Measurements from ENCODE around the gene ZG16.
"Not testable (repeated sequence)": the region's sequence is repeated elsewhere in the genome, so short reads cannot be mapped to it uniquely, and the experiment has no call there.

The ZG16 gene

DNA sequence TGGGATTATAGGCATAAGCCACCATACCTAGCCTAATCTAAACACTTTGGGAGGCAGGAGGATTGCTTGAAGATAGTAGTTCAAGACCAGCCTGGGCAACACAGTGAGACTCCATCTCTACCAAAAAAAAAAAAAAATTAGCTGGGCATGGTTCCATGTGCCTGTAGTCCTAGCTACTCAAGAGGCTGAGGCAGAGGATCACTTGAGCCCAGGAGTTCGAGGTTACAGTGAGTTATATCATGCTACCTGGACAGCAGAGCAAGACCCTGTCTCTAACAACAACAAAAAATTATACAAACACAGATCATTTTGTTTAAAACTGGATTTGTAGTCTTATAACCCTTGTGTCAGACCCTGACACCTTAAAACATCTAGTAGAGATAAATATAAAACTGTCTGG is 24.5 kb upstream of the ZG16 start:
- no peak for DNase-seq

DNA sequence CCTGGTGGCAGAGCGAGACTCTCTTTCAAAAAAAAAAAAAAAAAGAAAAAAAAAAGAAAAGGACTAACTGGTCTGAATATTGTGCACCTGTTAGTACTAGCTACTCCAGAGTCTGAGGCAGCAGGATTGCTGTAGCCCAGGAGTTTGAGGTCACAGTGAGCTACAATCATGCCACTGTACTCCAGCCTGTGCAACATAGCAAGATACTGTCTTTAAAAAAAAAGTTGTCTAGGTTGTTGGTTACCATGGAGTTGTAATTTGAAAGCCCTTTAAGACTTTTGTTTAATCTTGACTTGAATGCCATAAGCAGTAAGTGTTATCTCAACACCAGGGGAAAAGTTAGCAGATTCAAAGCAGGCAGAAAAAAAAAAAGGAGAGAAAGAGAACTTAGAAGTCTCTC is 21.4 kb upstream of the ZG16 start:
- peak; percentile 25 for DNase-seq

DNA sequence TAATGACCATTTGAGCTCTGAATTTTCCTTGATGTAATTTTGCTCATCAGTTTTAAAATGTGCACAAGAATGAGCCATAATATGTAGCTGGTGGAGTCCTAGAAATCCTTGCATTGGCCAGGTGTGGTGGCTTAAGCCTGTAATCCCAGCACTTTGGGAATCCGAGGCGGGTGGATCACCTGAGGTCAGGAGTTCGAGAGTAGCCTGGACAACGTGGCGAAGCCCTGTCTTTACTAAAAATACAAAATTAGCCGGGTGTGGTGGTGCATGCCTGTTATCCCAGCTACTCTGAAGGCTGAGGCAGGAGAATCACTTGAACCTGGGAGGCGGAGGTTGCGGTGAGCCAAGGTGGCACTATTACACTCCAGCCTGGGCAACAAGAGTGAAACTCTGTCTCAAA is 21.0 kb upstream of the ZG16 start:
- DNase-seq: not testable (repeated sequence)

DNA sequence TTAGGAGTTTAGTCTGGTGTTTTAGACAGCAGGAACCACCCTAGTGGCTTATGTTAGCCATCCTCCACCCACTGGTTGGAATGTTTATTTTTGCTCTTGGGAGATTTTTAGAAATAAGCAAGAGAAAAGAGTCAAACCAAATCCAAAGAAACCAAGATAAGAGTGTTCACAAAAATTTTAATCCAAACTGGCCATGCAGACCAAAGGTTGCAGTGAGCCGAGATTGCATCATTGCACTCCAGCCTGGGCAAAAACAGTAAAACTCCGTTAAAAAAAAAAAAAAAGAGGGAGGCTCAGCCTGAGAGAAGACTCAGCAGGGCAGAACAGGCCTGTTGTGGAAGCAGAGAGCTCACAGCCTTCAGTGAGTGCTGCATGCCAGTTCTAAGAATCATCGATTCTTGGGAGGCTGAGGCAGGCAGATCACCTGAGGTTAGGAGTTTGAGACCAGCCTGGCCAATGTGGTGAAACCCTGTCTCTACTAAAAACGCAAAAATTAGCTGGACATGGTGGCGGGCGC is 20.0 kb upstream of the ZG16 start:
- DNase-seq: no peak

DNA sequence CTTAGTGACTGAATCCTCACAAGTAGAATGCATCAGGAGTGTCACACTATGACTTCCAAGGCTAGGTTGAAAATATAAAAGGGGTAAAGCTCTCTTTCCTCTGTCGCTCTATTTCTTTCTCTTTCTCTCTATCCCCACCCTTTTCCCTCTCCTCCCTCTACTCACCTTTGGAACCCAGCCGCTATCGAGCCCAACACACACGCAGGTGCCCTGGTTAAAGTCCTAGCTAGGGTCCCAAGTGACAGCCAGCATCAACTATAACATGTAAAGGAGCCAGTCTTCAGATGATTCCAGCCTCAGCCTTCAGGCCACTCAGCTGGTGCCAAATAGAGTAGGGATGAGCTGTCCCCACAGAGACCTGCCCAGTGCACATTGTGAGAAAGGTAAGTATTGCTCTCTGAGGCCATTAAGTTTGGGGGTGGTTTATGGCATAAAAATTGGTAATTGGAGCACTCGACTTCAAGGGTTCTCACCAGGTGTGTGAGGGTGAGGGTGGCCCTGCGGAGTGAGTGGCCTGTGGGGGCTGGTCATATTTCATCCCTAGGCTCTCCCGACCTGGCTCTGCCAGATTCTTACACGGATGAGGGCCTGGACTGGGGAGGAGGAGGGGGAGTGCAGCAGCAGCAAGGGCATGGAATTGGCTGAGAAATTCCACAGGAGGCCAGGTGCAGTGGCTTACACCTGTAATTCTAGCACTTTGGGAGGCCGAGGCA is 17.3 kb upstream of the ZG16 start:
- no peak for DNase-seq

DNA sequence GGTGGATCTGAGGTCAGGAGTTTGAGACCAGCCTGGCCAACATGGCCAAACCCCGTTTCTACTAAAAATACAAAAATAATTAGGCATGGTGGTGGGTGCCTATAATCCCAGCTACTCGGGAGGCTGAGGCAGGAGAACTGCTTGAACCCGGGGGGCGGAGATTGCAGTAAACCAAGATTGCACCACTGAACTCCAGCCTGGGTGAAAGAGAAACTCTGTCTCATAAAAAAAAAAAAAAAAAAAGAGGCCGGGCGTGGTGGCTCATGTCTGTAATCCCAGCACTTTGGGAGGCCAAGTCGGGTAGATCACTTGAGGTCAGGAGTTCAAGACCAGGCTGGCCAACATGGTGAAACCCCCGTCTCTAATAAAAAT is 16.8 kb upstream of the ZG16 start:
- DNase-seq: not testable (repeated sequence)

DNA sequence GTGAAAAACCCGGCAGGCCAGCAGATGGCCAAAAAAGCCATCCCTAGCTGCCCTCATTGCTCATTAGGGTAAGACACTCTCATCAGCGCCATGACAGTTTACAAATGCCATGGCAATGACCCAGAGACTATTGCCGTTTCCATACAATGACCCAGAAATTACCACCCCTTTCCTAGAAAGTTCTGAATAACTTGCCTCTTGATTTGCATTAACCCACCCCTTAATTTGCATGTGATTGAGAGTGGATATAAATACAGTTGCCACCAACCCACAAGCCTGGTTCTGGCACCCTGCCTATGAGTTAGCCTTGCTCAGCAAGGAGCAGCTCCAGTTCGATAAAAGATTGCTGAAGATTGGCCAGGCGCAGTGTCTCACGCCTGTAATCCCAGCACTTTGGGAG is 16.2 kb upstream of the ZG16 start:
- peak; percentile 39 for DNase-seq

DNA sequence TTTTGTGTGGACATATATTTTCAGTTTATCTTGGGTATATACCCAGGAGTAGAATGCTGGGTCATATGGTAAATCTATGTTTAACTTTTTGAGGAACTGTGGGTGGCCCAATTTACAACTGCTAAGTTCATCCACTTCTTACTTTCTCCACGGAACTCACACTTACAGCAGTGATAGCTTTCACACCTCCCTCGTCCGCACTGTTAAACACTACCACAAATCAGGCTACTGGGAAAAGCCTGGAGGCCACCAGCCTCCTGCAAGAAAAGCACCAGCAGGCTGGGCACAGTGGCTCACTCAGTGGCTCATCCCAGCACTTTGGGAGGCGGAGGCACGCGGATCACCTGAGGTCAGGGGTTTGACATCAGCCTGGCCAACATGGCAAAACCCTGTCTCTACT is 14.7 kb upstream of the ZG16 start:
- DNase-seq: no peak

DNA sequence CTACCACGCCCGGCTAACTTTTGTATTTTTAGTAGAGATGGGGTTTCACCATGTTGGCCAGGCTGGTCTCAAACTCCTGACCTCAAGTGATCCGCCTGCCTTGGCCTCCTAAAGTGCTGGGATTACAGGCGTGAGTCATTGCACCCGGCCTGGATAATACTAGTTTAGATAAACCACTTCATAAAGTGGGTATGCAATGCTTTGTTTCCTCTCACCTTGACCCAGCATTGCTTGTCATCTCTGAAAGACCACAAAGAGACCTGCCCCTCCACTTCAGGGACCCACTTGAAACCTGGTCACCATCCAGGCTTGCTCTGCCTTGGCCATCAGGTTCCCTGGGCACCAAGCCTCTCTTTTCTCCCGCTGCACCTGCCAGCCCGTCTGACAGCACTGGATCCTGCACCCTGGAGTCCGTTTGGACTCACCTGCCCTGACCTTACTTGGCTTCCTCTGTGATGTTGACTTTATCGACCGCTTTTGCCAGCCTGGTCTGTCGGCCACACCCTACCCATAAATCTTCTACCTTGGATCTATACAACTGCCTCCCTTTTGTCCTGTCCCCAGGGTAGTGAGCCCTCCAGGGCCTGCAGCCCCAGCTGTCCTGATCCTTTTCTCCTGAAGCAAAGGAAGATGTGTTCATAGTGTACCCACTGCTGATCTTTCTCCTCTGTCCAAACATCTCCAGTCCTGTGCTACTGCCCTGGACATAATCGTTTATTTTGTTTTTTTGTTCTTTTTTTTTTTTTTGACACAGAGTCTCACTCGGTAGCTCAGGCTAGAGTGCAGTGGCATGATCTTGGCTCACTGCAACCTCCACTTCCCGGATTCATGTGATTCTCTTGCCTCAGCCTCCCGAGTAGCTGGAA is 12.7 kb upstream of the ZG16 start:
- no peak for DNase-seq

DNA sequence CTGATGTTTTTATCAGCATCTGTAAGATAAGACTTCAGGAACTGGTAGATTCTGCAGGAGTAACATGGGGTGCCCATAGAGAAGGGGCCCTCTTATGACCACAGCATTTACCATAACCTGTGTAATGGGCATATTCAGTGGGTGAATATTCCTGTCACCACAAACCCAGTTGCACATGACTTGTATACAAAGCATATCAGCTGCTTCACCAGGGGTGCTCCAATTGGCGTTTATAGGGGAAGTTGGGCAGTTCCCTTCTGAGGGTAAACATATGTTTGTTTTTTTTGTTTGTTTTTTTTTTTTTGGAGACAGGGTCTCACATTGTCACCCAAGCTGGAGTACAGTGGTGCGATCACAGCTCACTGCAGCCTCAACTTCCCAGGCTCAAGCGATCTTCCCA is 11.5 kb upstream of the ZG16 start:
- no peak for DNase-seq

DNA sequence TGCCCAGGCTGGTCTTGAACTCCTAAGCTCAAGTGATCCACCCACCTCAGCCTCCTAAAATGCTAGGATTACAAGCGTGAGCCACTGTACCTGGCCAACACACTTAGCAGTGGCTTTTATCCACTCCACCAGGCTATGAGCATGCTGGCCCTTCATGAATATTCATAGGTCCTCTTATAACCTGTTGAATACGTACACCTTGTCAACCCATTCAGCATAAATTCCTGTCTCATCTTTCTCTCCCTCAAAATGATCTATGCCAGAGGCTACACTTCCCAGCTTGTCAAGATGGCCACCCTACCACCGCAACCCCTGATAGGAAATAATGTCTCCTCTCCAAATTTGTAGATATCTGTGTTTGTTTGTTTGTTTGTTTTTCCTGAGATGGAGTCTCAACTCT is 11.0 kb upstream of the ZG16 start:
- no peak for DNase-seq

DNA sequence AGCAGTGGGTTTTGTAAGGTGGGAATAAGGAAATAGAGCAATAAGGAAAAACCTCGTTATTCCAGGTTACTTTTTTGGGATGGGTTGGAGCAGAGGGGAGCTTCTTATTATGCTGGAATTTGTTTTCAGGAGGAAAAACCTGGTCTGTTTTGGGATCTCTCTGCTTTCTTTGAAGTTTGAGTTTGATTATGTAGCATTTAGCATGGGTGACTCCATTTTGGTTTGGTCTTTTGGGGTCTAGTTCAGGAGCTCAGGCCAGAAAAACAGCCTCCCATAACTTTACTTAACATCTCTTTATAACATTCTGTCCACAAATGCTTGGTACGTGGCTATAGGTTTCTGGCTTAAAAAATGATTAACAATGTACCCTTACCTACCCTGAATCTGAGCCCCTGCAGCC is 8.5 kb upstream of the ZG16 start:
- DNase-seq: no peak

DNA sequence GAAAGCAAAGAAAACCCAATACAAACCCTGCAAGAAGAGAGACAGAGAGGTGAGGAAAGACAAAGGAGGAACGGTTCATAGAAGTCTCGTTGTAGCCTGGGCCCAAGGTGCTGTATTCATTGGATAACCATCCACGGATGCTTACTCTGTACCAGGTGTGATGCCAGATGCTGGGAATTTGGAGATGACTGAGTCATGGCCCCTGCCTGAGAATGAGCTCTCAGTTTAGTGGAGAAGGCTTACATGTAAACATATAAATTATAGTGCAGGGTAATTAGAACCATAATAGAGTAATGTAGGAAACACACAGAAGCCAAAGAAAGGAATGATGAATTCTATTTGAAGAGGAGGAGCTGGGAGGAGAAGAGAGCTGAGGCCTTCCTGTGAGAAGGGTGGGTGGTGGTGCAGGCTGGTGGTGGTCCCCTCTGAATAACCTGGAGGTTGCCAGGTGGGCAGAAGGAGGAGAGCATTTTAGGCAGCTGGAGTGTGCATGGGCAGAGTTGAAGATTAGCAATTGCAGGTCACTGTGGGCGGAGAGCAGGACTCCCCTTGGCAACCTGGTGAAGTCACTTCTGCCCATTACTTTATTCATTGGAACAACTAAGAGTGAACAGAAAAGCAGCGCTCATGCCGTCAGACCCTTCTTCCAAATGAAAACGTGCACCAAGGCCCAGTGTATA is 7.7 kb upstream of the ZG16 start:
- no peak for DNase-seq

DNA sequence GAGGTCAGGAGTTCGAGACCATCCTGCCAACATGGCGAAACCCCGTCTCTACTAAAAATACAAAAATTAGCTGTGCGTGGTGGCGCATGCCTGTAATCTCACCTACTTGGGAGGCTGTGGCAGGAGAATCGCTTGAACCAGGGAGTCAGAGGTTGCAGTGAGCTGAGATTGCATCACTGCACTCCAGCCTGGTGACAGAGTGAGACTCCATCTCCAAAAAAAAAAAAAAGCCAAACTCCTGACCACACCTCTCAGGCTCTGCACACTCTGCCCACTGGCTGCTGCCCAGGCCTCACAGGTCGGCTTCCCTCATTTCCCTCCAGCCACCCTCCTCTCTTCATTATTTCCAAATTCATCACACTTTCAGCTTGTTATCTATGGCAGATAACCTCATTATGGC is 5.7 kb upstream of the ZG16 start:
- DNase-seq: not testable (repeated sequence)

DNA sequence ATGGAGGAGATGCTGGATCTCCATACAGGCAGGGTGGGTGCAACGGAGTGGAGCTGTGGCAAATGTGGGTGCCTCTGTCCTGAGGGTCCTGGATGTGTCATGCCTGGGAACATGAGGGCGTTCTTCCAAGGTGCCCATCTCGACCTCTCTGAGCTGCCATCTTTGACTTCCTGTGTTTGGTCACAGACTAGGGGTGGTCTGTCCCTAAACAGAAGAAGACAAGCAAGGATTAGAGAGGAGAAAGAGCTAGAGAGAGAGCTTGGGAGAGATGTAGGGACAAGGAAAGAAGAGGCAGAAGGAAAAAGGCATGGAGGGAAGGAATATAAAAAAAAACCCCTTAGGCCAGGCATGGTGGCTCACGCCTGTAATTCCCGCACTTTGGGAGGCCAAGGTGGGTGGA is 3.3 kb upstream of the ZG16 start:
- no peak for DNase-seq

DNA sequence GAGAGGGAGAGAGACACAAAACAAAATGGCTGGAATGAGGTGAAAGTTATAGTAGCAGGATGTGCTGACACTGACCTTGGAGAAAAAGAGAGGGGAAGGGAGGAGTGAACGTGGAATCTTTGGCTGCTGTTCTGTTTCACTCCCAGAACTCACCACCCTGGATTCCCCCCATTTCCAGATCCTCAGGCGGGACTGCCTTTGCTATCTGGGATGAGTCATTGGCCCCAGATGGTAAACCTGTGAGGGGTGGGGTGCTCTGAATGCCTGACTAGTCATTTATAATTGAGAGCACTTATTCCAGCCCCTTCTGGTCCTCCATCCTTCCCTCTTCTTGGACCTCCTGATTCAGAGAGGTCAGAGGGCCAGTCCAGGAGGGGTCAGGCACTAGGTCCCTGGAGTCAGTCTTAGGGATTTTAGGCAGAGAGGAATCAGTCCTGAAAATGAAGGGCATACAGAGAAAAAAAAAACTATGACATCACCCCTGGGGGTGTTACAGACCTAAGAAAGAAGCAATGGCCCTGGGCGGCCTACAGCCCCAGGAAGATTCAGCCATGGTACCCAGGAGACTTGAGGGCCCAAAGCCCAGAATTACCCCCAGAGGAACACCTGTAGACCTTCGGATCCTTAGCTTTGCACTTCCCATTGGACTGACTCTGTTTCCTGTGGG is 2.2 kb upstream of the ZG16 start:
- DNase-seq: no peak

DNA sequence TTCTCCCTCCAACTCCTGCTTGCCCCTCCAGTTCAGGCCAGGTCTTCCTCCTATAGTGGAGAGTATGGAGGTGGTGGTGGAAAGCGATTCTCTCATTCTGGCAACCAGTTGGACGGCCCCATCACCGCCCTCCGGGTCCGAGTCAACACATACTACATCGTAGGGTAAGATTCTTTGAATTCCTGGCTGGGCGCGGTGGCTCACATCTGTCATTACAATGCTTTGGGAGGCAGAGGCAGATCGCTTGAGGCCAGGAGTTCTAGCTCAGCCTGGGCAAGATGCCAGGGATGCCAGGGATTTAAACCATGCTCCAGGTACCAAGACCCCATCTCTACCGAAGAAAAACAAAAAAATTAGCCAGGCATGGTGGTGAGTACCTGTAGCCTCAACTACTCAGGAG is 1.4 kb downstream of the ZG16 start:
- DNase-seq: no peak

DNA sequence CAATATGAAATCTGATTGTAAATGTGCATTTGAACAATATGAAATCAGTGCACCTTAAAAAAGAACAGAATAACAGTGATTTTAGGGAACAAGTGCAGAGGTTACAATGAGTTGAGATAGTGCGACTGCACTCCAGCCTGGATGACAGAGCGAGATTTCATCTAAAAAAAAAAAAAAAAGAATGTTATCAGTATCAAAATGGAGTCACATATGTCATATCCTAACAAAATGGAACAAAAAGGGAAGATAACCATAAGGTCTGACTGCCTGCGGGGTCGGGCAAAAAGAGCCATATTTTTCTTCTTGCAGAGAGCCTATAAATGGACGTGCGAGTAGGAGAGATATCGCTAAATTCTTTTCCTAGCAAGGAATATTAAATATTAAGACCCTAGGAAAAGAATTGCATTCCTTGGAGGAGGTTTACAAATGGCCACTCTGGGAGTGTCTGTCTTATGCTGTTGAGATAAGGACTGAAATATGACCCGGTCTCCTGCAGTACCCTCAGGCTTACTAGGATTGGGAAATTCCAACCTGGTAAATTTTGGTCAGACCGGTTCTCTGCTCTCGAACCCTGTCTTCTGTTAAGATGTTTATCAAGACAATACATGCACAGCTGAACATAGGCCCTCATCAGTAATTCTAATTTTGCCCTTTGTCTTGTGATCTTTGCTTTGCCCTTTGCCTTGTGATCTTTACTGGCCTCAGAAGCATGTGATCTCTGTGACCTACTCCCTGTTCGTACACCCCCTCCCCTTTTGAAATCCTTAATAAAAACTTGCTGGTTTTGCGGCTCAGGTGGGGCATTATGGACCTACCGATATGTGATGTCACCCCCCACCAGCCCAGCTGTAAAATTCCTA is 5.3 kb downstream of the ZG16 start:
- not testable (repeated sequence) for DNase-seq

DNA sequence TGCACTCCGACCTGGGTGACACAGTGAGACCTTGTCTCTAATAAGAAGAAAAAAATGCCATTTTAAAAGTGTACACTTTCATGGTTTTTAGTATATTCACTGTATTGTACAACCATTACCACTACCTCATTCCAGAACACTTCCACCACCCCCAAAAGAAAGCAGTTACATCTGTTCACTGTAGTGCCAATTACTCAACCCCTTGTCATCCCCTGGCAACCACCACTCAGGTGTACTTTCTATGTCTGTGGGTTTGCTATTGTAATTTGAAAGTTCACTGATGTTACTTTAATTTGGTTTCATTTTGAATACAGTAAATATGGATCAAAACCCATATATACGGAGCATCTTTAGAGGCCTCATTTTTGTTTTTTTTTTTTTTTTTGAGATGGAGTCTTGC is 6.1 kb downstream of the ZG16 start:
- DNase-seq: no peak

DNA sequence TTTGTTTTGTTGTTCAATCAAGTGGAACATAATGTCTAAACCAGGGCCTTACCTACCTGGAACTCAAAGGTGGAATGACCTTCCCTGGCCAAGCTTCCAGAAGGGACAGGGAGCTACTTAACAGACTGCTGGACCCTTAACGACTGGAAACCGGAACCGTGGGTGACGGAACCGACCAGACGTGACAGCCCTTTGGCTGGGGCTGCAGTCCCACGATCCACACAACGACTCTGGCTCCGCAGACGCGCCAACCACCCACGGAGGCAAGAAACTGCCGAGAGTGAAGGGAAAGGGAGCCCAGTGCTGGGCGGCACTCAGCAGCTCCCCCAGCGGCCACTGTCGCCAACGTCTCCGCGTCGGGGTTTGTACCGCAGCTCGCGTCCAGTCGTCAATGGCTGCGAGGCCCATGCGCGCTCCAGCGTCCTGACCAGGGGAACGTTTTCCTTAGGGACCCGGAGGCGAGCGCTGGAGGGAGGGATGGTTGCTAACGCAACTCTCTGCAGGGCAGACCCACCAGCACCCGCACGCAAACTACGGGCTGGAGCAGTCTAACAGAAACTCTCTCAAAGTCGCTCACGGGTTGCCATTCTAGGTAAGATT is 6.9 kb downstream of the ZG16 start:
- DNase-seq: peak; percentile 80

DNA sequence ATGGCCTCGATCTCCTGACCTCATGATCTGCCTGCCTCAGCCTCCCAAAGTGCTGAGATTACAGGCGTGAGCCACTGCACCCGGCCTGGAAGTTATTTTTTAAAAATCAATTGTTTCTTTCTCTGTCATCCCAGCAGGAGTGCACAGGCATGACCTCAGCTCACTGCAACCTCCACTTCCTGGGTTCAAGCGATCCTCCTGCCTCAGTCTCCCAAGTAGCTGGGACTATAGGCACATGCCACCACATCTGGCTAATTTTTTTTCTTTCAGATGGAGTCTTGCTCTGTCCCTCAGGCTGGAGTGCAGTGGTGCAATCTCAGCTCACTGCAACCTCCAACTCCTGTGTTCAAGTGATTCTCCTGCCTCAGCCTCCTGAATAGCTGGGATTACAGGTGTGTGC is 9.1 kb downstream of the ZG16 start:
- DNase-seq: not testable (repeated sequence)

DNA sequence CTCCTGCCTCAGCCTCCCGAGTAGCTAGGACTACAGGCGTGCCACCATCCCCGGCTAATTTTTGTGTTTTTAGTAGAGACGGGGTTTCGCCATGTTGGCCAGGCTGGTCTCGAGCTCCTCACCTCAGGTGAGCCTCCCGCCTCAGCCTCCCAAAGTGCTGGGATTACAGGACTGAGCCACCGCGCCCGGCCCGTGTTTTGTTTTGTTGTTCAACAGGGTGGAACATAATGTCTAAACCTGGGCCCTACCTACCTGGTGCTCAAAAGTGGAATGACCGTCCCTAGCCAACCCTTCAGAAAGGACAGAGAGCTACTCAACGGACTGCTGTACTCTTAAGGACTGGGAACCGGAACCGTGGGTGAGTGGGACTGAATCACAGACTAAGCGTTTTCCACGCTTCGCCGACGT is 11.7 kb downstream of the ZG16 start:
- peak; percentile 30 for DNase-seq
